Prostate gland (tissue), 2 donors: ENCODE results near the gene RAB3C. TPM values are rescaled to one million over a fixed set of nuclear protein-coding genes. Genes with fewer than 3 reads are reported as not detected.
"Not testable (repeated sequence)": the region's sequence is repeated elsewhere in the genome, so short reads cannot be mapped to it uniquely, and the experiment has no call there.

Source experiments
- DNase-seq: peaks from one replicate; pipeline ENCODE4 v3.0.0-alpha.2; 2019; ENCODE audit warnings: low spot score
- H3K27ac ChIP-seq, 2 donors: fragments of 200-600 bp; sonication (generic); 2 replicates each; pipeline ENCODE4 v1.5.1; 2017 to 2019
- H3K27me3 ChIP-seq: fragments of 200-600 bp; sonication (generic); replicated peaks from 2 replicates; pipeline ENCODE4 v1.5.1; 2019; ENCODE audit not compliant: insufficient read depth
- H3K36me3 ChIP-seq, 2 donors: fragments of 200-600 bp; sonication (generic); 1 replicate in 1 of 2; 2 replicates in 1 of 2; pipeline versions ENCODE4 v1.5.1 to v1.8.1; 2017 to 2019
- H3K4me1 ChIP-seq: fragments of 200-600 bp; sonication (generic); replicated peaks from 2 replicates; pipeline ENCODE4 v1.5.1; 2019
- H3K4me3 ChIP-seq, 2 donors: fragments of 200-600 bp; sonication (generic); 2 replicates each; pipeline ENCODE4 v1.5.1; 2017 to 2019
- H3K9me3 ChIP-seq: fragments of 200-600 bp; sonication (generic); 2 replicates; pipeline ENCODE4 v1.5.1; 2017
- CTCF ChIP-seq, 4 experiments: fragments of 200-600 bp in 2 of 4; fragments of 450-650 bp in 2 of 4; sonication (generic) in 2 of 4; IDR thresholded peaks; 1 replicate in 3 of 4; 2 replicates in 1 of 4; pipeline ENCODE4 v1.5.1; 2016 to 2019; ENCODE audit warnings: antibody characterized with exemption in 4 of 4, mild to moderate bottlenecking in 2 of 4, moderate library complexity in 2 of 4
- POLR2A ChIP-seq: fragments of 450-650 bp; IDR thresholded peaks from one replicate; pipeline ENCODE4 v1.6.1; 2016; ENCODE audit warnings: antibody characterized with exemption, mild to moderate bottlenecking
- POLR2AphosphoS5 ChIP-seq: sonication (generic); formaldehyde crosslinking; IDR thresholded peaks from one replicate; pipeline ENCODE4 v1.6.1; 2017; ENCODE audit warnings: antibody characterized with exemption
- WGBS: methylation state at CpG from one replicate; pipeline ENCODE4 v1.1.5; 2018; 5-methylcytosine and 5-hydroxymethylcytosine counted together
- intact Hi-C: fragments of 100-400 bp; cut with DNase I; formaldehyde crosslinking; loops from one replicate; pipeline ENCODE4 v1.14.2; 2022
- total RNA-seq, 2 donors: library from RNA; depleted of rRNA; stranded (reverse); fragments of >200 nt; gene quantifications; one replicate each; pipeline ENCODE4 v1.1.0, GENCODE V29; 2016

The RAB3C gene
- total RNA-seq, 2 donors from 2014 or later, result 0.45 TPM; not detected in 1

DNA sequence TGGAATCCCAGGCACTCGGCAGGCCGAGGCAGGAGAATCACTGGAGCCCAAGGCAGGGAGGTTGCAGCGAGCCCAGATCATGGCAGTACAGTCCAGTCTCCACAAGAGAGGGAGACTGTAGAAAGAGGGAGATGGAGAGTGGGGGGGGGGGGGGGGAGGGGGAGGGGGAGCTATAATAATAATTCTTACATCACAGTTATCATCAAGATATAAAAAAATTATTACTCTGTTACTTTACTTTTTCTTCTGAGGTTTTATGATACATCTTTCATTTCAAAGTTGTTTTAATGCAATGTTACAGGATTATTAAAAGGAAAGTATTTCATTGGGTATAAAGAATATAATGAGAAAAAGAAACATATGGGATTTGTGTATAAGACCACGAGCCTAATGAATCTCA is 17.8 kb upstream of the RAB3C start:
- Histone ChIP-seq H3K36me3 (no peaks in the 10 kb centered on the region), H3K4me3 (no peak overlapping the region), H3K9me3 (no peaks in the 10 kb centered on the region), H3K27me3 (no peaks in the 10 kb centered on the region), H3K4me1 (no peaks in the 10 kb centered on the region), H3K27ac (no peak overlapping the region)
- WGBS, result 94% methylated on average over 4 of the region's 4 CpGs
- intact Hi-C loops, result no loop called here
- no peak for DNase-seq
- TF ChIP-seq POLR2AphosphoS5, result no peak
- TF ChIP-seq CTCF (IDR thresholded peaks at IDR 0.05), result no peak

GRCh38 chr5:58571501-58571900 is 11.4 kb upstream of the RAB3C start:
- no peak for DNase-seq
- WGBS, result 81% methylated on average over 2 of the region's 2 CpGs
- Histone ChIP-seq H3K4me3 (no peak overlapping the region), H3K4me1 (no peaks in the 10 kb centered on the region), H3K36me3 (no peaks in the 10 kb centered on the region), H3K9me3 (no peaks in the 10 kb centered on the region), H3K27ac (no peak overlapping the region), H3K27me3 (no peaks in the 10 kb centered on the region)
- intact Hi-C loops, result no loop called here
- no peak for TF ChIP-seq POLR2A
- no peak for TF ChIP-seq POLR2AphosphoS5
- TF ChIP-seq CTCF (IDR thresholded peaks at IDR 0.05), result no peak

DNA sequence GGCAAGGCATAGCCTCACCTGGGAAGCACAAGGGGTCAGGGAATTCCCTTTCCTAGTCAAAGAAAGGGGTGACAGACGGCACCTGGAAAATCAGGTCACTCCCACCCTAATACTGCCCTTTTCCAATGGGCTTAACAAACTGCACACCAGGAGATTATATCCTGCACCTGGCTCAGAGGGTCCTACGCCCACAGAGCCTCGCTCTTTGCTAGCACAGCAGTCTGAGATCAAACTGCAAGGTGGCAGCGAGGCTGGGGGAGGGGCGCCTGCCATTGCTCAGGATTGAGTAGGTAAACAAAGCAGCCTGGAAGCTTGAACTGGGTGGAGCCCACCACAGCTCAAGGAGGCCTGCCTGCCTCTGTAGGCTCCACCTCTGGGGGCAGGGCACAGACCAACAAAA is 9.9 kb upstream of the RAB3C start:
- H3K27me3 ChIP-seq, H3K36me3 ChIP-seq, DNase-seq, H3K9me3 ChIP-seq, H3K27ac ChIP-seq, H3K4me3 ChIP-seq, H3K4me1 ChIP-seq, intact Hi-C loops: not testable (repeated sequence)
- 81% methylated on average over 5 of the region's 5 CpGs for WGBS

DNA sequence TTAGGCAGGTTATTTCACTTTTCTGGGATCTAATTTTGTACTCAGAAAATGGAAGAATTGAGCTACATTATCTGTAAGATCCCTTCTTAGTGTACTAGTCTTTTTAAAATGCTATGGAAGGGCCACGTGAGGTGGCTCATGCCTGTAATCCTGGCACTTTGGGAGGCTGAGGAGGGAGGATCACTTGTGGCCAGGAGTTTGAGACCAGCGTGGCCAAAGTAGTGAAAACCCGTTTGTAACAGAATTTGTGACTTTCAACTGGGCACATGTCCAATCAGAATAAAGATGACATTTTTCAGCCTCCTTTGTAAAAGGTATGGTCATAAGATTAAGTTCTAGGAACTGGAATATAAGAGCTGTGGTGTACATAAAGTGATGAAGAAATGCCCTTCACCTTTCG is 3.1 kb upstream of the RAB3C start:
- H3K27me3 ChIP-seq, result peaks cover 7% of the 10 kb centered on the region
- TF ChIP-seq CTCF (IDR thresholded peaks at IDR 0.05), result no peak
- 78% methylated on average over 4 of the region's 4 CpGs for WGBS

DNA sequence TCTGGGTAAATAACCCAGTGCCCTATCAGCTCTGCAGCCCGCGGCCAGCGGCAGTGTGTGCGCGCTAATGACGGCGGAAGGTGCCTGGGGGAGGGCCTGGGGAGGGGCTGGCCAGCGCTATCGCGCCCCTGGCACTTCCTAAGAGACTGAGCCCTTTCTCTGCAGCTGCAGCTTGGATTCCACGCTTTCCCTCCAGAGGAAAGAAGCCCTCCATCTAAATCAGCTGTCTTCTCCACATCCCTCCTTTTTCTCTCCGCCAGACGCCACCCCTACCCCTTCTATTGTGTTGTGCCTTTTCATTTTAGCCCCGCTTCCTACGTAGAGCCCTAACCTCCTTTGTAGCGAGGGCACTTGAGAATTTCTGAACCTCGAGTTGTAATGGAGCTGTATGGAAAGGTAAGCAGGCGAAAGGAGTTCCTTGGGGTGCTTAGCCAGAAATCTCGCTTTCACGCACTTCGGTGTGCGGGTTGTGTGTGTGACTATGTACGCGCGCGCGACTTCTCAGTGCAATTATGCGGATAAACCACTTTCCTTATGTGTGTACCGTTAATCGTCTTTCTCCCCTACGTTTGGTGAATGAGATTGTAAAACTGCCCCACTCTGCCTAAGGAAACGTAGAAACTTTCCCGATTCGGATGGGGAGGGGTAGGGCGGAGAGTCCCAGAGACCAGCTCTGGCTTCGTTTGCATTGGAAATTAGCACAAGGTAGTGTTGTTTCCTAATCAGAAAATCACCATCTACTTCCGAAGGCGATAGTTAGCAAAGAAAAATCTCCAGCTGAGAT is 664 bp upstream of the RAB3C start:
- no peak overlapping the region for H3K27ac ChIP-seq
- peak overlapping the region; percentile 22 to 31 for H3K4me3 ChIP-seq
- intact Hi-C loops, result no loop called here
- no peak for TF ChIP-seq POLR2A
- no peak for TF ChIP-seq POLR2AphosphoS5
- WGBS, result 2% methylated on average over 38 of the region's 38 CpGs
- no peaks in the 10 kb centered on the region for H3K4me1 ChIP-seq
- no peaks in the 10 kb centered on the region for H3K9me3 ChIP-seq
- DNase-seq, result no peak
- peaks cover 7% of the 10 kb centered on the region for H3K27me3 ChIP-seq
- H3K36me3 ChIP-seq, result no peaks in the 10 kb centered on the region

More for the DNA sequence above, 3.1 kb upstream of the RAB3C start:
- Histone ChIP-seq H3K36me3 (no peaks in the 10 kb centered on the region), H3K4me1 (no peaks in the 10 kb centered on the region), H3K9me3 (no peaks in the 10 kb centered on the region), H3K4me3 (no peak overlapping the region), H3K27ac (no peak overlapping the region)
- DNase-seq, result no peak
- intact Hi-C loops, result no loop called here

DNA sequence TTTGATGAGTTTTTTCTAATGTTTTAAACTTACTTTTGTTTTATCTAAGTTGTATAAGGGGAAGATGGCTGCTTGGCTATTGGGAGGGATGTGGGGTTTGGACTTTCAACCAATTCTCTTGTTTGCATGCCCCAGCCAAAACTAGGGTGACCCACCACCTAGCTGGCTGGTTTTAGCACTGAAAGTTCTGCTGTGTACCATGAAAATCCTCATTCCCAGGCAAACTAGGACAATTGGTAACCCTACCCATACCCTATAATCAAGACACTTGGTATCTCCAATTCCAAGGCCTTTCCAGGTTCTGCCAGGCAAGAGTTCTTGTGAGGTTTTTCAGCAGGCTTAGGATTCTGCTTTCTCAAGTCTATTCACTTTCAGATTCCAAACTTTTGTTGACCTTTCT is 13.1 kb downstream of the RAB3C start:
- no peak for DNase-seq
- intact Hi-C loops, result no loop called here

More for the DNA sequence above, 13.1 kb downstream of the RAB3C start:
- Histone ChIP-seq H3K27ac (no peak overlapping the region), H3K4me1 (no peaks in the 10 kb centered on the region), H3K4me3 (no peak overlapping the region), H3K27me3 (no peaks in the 10 kb centered on the region), H3K36me3 (no peaks in the 10 kb centered on the region), H3K9me3 (no peaks in the 10 kb centered on the region)
- TF ChIP-seq CTCF (IDR thresholded peaks at IDR 0.05), result no peak
